ENCODE data around the gene IGFBP3.

The IGFBP3 gene

DNA sequence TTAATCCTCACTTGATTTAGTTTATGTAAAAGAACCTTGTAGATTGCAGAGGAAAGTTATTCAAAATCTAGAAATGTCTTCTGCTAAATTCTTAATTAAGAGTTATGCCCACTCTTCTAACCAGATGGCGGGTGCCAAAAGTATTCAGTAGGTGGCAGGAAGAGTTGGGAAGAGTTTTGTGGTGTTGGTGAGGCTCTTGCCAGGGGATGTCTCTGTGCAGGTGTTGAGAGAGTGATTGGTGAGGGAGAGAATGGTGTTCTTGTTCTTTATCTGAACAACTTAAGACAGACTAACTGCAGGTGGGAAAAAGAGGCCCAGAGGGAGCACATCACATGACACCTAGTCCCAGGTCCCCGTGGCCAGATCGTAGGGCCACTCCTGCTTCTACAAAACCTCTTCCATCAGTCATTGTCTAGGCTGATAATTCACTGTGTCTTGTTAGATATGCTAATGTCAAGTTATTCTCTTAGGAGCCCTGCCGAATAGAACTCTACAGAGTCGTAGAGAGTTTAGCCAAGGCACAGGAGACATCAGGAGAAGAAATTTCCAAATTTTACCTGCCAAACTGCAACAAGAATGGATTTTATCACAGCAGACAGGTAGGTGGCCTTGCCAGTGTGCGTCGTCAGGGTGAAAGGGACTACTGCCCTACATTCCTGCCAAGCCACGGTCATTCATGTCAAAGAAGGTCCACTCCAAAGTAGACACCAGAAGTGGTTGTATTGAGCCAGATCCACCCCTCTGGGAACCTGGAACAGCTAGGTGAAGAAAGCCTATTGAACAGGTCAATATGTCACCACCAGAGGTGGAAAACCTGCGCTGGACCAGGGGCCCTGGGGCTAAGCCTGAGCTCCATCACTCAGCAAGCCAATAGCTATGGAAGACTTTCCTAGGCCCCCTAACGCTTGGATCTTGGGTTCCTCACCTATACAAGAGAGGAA lies 29.3 kb downstream of the IGFBP3 start:
- DNase-seq (ENCODE audit: low read depth) = no peak

DNA sequence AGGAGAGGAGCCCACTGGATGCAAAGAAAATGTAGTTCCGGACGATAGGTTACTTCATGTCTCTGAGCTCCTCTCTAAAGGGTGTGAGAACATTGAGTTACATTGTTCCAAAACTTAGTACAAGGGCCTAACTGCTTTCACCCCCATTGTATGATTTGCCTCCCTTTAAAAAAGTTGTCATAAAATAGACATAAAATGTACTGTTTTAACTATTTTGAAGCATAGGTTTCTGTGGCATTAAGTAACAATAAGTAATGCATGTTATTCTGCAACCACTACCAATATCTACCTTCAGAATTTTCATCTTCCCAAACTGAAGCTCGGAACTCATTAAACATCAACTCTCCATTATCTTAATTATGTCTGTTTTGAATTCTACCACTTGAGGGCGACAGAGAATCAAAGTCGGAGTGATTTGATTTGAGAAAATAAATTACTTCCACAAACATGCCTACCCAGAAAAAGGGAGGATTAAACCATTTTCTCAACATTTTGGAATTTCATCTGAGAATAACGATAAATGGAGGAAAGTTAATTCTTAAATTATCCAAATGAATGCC lies 30.1 kb downstream of the IGFBP3 start:
- no peak for DNase-seq (ENCODE audit: low read depth)

DNA sequence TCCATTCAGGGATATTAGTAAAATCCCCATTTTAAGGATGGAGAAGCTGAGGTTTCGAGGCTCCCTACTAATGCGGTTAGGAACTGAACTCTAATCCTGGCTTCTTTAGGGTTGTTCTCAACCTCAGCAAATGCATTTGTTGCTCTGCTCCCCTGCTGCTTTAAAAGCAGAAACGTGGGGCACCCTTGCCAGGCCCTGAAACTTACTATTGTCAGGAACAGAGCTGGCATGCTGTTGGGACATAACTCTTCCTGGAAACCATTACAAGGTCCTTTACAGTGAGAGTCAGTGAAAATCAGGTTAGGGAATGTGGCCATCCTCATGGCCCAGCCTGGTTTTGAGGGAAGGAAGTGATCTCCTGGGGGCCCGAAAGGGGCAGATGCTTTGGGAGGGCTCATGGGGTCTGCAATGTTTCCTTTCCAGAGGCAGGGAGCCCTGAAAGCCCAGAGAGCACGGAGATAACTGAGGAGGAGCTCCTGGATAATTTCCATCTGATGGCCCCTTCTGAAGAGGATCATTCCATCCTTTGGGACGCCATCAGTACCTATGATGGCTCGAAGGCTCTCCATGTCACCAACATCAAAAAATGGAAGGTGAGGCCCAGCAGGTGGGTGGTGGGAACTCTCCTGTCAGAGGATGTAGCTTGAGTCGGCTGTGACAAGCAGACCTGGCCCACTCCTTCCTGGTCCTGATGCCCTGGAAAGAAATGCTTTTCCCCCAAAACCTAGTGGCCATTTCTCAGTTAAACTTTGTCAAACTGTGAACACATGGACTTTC lies 30.8 kb downstream of the IGFBP3 start:
- DNase-seq (ENCODE audit: low read depth) = no peak

DNA sequence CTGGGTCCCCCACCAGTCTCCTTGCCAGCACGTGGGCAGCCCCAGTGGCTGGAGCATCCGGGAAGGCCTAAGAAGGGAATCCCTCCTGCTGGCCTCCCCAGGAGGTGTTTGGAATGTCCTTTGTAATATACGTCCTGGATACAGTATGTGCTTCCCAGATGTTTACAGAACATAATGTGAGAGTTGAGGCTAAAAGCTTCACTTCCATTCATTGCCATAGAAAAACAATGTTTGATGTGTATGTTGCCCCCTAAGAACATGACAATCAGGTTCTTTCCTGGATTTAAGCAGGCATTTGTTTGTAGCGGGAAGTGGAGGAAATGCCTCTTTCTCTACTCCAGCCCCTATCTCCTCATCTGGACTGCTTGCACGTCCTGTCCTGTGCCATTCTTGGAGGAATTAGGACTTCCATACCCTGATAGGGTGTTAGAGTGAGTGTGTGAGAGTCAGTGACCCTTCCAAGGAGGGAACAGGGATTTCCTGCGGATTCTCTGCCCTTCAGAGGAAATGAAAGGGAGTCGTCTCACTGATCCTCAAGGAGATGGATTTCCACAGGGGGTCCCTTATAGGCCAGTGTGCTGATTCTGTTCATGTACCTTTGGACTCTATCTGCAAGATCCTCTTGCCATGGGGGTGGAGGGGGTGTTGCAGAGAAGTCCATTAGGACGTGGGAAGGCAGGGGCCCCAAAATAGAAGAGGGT lies 31.6 kb downstream of the IGFBP3 start:
- DNase-seq (ENCODE audit: low read depth) = no peak

DNA sequence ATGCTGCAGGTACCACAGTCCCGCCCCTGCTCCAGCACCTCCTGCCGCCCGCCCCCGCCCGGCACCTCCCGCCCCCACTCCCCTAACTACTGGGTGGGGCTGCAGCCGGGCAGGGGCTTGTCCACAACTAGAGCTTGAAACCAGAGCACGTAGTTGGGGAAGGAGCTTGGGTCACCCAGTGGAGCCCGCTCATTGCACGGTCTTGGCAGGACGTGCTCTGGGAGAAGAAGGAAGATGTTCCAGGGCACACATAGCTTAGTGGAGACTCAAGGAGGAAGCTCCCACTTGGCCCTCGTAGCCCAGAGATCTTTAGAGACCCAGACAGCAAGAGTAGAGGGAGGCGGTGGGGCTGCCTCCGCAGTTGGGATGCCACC lies 32.1 kb downstream of the IGFBP3 start:
- no peak for DNase-seq (ENCODE audit: low read depth)

DNA sequence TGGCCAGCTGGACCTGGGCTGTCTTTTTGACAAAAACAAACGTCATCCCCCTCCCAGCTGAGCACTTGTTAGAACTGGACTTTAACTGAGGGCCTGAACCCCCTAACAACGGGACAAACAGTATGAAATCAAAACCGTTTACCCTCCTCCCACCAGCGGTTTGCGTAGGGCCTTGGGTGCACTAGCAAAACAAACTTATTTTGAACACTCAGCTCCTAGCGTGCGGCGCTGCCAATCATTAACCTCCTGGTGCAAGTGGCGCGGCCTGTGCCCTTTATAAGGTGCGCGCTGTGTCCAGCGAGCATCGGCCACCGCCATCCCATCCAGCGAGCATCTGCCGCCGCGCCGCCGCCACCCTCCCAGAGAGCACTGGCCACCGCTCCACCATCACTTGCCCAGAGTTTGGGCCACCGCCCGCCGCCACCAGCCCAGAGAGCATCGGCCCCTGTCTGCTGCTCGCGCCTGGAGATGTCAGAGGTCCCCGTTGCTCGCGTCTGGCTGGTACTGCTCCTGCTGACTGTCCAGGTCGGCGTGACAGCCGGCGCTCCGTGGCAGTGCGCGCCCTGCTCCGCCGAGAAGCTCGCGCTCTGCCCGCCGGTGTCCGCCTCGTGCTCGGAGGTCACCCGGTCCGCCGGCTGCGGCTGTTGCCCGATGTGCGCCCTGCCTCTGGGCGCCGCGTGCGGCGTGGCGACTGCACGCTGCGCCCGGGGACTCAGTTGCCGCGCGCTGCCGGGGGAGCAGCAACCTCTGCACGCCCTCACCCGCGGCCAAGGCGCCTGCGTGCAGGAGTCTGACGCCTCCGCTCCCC lies 32.7 kb downstream of the IGFBP3 start, which contains the start of gene IGFBP1:
TSS of gene IGFBP1 (plus strand) at position 304 of the 808 bp plus-strand sequence. CDS start at position 469, 165 bp downstream.
- DNase-seq (ENCODE audit: low read depth) = no peak

DNA sequence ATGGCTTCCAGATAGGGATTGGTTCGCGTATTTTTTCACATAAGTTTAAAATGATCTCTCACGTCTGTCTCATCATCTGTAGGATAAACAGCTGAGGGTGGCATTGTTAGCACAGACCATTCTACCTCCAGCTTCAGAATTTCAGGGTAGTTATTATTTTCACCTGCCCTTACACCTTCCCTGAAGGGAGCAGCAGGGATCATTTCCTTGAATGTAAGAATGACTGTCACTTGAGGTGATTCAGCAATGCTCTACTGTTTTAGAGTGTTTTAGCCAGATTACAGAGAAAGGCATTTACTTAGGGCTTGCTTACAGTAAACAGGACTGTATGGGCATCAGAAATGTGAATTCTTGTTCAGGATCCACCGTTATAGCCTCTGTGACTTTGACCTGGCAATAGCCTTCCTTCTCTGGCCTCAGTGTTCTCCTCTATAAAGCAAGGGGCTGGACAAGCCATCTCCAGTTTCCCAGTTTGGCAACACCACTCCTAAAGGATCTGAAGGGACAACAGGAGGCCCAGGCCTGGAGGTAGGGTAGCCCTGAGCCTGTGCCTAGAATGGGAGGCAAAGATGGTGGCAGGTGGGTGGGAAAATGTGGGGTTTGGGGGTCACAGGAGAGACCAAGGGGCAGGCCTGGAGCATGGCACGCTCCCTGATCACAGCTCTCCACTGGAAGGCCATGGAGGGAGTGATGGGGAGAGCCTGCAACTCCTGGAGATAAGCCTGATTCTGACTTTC lies 34.0 kb downstream of the IGFBP3 start:
- DNase-seq (ENCODE audit: low read depth) = no peak

DNA sequence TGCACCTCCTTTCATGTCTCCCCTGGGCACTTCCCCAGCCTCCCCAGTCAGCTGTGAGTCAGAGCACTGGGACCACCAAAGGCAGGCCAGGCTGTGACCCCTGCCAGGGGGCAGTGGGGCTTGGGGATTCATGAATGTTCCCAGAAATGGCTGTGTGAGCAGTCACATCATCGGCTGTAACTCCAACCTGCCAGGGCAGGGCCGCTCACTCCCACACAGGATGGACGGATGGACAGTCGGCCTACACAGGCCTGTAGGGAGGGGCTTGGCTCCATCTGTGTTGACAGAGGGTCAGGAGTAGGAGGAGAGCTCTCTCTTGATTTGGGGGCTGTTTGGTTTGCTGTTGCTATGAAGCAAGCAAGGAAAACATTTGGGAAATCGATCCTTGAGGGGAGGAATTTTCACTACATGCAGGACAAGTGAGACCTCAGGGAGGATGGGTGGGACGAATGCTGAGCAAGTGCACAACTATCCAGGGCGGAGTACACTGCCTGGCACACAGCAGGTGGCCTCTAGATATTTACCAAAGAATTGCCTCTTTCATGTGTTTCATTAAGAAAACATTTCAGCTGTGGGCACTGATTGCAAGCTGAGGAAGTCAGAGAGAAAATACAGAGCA lies 35.7 kb downstream of the IGFBP3 start:
- no peak for DNase-seq (ENCODE audit: low read depth)

DNA sequence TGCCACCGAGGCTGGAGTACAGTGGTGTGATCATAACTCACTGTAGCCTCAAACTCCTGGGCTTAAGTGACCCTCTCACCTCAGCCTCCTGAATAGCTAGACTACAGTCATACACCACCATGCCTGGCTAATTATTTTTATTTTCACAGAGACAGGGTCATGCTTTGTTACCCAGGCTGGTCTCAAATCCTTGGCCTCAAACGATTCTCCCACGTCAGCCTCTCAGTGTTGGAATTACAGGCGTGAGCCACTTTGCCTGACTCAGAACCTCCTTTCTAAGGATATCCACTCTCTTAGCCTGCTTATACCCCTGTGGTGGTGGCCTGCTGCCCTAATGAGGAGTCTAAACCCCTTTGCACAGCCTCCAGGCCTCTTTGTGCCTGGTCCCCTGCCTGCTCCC lies 36.9 kb downstream of the IGFBP3 start:
- no peak for DNase-seq (ENCODE audit: low read depth)

DNA sequence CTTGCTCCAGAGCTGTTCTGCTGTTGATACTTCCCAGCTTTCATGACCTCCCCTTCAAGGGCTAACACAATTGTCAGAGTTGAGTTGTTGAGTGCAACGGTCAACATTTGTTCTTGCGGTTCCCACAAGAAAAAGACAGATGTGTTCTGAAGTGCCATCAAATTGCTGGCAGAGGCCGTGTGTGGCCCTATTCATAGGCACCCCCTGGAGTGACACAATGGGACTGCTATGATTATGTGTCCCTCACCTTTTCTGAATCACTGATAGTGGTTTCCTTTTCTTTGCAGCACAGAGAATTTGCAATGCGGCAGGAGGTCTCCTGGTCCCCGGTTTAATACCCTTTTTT lies 38.6 kb downstream of the IGFBP3 start:
- no peak for DNase-seq (ENCODE audit: low read depth)

DNA sequence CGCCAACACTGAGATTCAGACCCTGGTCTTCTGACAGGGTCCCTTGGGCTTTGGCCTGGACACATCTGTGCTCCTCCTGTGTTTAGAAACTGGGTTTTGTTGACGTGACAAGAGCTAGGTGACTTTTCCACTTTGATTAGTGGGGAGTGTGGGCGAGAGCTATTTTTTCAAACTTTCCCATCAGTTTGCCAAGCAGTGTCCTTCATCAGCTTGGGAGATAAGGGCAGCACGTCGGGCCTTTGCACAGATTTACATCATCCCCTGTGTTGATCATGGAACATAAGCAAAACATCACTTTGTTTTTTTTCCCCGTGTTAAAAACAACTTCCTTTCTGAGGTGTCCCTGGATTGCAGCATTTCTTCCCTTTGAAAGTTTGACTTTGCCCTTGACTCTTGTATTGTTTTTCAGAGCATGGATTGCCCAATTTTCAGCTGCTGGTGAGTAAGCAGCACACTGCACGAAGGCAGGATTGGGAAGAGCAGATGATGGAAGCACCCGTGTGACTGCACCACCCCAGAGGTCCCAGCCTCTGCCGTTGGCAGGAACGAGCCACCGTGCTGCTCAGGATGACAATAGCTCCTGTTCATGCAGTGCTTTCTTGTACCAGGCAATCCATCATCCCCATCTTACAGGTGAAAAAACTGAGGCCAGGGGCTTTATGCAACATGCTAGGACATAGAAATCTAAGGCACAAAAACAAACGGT lies 39.2 kb downstream of the IGFBP3 start:
- no peak for DNase-seq (ENCODE audit: low read depth)

DNA sequence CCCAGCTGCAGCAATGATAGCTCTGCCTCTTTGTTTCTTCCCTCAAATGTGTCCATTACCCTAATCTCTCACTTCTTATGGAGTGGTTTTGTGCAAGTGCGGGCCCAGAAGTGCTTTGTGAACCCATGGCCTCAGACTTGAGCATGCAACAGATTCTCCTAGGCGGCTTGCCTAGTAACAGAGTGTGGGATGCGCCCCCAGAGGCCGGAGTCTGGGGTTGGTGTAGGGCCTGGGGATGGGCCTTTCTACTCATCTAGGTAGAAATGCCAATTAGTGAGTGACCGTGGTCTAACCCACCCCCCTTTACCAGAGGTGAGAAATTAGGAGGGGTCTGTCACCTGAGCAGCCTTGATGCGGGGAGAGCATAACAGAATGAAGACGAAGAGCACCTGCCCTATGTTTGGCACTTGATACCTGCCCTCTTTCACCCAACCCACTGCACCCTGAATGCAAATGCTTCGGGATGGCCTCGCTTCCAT lies 39.8 kb downstream of the IGFBP3 start:
- no peak for DNase-seq (ENCODE audit: low read depth)

DNA sequence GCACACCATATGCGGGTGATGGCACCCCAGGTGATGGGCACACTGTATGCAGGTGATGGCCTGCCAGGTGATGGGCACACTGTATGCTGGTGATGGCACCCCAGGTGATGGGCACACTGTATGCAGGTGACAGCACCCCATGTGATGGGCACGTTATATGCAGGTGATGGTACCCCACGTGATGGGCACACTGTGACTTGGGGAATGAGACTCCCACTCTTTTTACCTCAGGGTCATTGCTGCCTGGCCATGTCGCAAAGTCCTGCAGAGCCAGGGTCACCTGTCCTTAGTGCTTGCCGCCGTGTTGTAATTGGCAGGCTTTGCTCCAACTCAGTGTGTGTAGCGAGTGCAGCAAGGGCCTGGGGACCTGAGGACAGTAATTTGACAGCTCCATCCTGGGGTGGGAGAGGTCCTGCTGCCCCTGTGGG lies 40.6 kb downstream of the IGFBP3 start:
- DNase-seq (ENCODE audit: low read depth) = no peak

DNA sequence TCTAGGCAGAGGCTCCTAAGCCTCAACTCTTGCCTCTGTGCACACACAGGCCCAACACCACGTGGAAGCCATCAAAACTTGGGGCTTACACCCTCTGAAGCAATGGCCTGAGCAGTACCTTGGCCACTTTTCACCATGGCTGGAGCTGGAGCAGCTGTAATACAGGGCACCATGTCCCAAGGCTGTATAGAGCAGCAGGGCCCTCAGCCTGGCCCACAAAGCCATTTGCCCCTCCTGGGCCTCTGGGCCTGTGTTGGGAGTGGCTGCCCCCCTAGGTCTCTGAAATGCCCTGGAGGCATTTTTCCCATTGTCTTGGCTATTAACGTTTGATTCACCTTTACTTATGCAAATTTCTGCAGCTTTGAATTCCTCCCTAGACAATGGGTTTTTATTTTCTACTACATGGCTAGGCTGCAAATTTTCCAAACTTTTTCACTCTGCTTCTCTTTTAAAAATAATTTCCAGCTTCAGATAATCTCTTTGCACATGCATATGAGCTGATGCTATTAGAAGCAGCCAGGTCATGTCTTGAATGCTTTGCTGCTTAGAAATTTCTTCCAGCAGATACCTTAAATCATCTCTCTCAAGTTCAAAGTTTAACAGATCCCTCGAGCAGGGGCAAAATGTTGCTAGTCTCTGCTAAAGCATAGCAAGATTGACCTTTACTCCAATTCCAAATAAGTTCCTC lies 42.5 kb downstream of the IGFBP3 start:
- DNase-seq (ENCODE audit: low read depth) = no peak

DNA sequence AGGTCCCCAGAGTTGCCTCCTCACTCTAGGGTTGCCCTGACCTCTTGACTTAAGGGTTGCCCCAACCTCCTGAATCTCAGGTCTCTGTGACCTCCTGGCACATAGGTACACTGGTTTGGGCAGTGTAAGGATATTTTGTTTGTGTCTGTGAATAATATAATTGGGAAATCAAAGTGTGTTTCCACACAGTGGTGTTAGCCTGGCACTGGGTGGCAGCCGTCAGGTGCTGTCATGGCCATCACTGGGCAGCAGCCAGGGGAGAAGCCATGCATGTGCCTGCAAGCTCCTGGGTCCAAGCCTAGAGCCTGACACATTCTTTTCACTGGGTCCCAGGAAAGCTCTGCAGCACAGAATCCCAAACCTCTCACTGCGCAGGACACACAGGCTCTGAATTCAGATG lies 44.6 kb downstream of the IGFBP3 start:
- DNase-seq (ENCODE audit: low read depth) = no peak

DNA sequence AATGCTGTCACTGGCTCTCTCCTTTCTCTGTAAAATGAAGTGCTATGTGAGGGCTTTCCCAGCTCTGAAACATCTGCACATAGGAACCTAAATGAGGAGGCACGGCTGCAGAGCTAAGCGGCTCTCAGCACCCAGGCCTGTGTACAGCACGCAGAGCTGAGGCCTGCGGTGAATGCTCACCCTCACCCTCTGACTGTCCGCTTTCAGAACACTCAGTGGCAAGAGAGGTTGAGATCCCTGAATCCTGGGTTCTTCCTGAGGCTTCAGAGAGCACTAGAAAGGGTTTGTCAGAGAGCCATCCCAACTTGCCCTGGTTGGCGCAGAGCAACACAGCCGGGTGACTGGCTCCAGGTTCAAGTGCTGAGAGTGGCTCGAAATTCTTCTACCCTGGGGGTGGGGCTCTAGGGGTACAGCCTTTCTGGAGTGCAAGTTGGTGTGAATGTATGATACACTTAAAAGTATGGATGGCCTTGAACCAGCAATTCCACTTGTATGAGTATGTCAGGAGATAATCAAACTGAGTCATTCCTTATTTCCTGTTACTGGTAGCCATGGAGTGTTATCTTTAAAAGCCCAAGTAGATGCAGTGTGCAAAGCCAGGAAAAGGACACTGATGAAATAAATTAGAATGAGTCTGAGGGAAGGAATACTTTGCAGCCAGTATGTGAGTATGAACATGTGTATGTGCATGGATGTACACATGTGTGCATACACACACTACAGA lies 46.5 kb downstream of the IGFBP3 start:
- DNase-seq (ENCODE audit: low read depth) = no peak

DNA sequence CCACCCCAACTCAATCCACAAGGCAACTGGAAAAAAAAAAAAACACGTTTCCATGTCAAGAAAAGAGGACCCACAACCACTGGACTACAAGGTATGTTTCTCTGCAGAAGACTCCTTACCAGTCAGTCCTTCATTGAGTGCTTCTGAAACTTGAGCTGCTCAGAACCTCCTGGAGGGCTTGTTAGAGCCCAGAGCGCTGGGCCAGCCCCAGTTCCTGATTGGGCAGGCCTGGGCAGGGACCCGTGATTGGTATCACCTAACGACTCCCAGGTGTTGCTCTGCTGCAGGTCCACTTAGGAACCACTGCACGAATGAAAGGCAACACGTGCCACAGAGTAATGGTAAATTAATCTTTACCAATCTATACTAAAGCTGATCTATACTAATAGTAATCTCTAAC lies 47.7 kb downstream of the IGFBP3 start:
- no peak for DNase-seq (ENCODE audit: low read depth)

DNA sequence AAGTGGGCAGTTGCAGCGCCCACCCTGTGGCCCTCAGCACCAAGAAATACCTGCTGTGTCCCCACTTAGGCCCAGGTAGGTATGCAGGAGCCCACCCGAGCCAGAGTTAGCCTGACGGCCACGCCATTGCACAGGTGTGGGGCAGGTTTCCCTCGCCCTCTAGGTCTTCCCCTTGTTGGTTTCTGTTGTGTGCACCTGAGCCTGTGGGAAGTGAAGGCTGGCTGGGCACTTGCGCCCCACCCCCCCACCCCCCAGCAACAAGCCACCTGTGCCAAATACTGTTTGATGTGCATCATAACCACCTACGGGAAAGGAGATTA lies 48.1 kb downstream of the IGFBP3 start, which contains the start of gene CCDC201:
TSS of gene CCDC201 (minus strand) at position 48 of the 320 bp plus-strand sequence. CDS start 75 bp downstream, outside the sequence.
- DNase-seq (ENCODE audit: low read depth) = no peak

Data from T follicular helper cell (primary cell).